Endothelial cell of umbilical vein (primary cell): ENCODE measurements around the gene RIMS4.

Source experiments
- CTCF ChIP-seq, 2 donors: IDR thresholded peaks; 1 replicate in 1 of 2; 2 replicates in 1 of 2; pipeline ENCODE4 v1.5.1; 2011; ENCODE audit warnings: low read length in 2 of 2, mild to moderate bottlenecking in 2 of 2, moderate library complexity in 2 of 2, control low read depth in 1 of 2, inconsistent platforms in 1 of 2, low read depth in 1 of 2; ENCODE audit not compliant: insufficient read depth in 1 of 2; ENCODE audit errors: extremely low read depth in 1 of 2
- MAX ChIP-seq: IDR thresholded peaks from 2 replicates; pipeline ENCODE4 v1.6.1; 2011; ENCODE audit not compliant: insufficient read depth, insufficient read length
- MYC ChIP-seq: IDR thresholded peaks from one replicate; pipeline ENCODE4 v1.6.1; 2011; ENCODE audit warnings: mild to moderate bottlenecking, low read depth, low read length
- POLR2A ChIP-seq: IDR thresholded peaks from 2 replicates; pipeline ENCODE4 v1.6.1; 2012; ENCODE audit warnings: low read depth, mild to moderate bottlenecking, control low read depth, low read length
- POLR2AphosphoS5 ChIP-seq: IDR thresholded peaks from 2 replicates; pipeline ENCODE4 v1.6.1; 2012; ENCODE audit warnings: low read depth, mild to moderate bottlenecking, control low read depth, low read length, moderate library complexity; ENCODE audit not compliant: insufficient read depth

DNA sequence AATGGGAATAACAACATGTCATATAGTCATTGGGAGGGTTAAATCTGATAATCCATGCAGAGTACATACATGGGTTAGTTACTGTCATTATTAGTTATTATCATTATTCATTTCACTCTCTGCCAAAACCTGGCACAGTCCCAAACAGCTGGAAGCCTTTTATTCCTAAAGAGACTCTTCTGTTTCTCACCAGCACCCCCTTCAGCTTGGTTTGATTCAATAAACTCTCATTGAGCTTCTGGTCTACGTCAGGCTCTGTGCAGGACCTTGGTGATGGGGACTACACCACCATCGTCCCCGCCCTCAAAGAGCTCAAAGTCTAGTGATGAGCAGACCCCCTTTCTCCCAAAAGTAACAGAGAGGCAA, 62.4 kb downstream of the RIMS4 start:
- TF ChIP-seq CTCF (IDR thresholded peaks at IDR 0.05; ENCODE audit: extremely low read depth in 1 of 2, insufficient read depth in 1 of 2, low read depth in 1 of 2, low read length in 2 of 2) (no peak), MYC (no peak), POLR2AphosphoS5 (no peak), POLR2A (no peak), MAX (no peak)
